Measurements from ENCODE around the gene MILR1. TPM values are rescaled to one million over a fixed set of nuclear protein-coding genes. Genes with fewer than 3 reads are reported as not detected.

The MILR1 gene
- total and polyA plus RNA-seq, 4 donors = 1.2 to 3.8 (median 1.9) TPM

DNA sequence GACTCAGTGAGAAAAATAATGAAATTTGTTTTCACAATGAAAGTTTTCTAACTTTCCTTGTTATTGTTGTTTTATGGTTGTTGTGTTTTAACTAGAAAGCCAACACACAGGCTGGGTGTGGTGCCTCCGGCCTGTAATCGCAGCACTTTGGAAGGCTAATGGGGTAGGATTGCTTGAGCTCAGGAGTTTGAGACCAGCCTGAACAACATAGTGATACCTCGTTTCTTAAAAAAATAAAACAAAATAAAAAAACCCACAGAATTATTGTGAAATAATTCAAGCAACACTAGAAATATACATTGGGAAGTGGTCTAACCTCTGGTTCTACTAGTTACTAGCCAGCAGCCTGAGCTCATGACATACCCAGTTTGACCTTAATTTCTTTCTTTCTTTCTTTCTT is 630 bp downstream of the MILR1 start:
- H3K4me1 ChIP-seq (ENCODE audit: control insufficient read depth in 4 of 4, insufficient read depth in 4 of 4, low read length in 3 of 4) = no peaks in the 10 kb centered on the region
- H3K9ac ChIP-seq (ENCODE audit: low read depth in 1 of 2, low read length in 2 of 2) = no peak overlapping the region
- no peaks in the 10 kb centered on the region for H3K9me3 ChIP-seq (ENCODE audit: control insufficient read depth in 4 of 4, low read length in 3 of 4)
- no peaks in the 10 kb centered on the region for H3K36me3 ChIP-seq (ENCODE audit: control insufficient read depth in 4 of 4, insufficient read depth in 3 of 4, low read depth in 1 of 4, low read length in 3 of 4)
- DNase-seq (ENCODE audit: low spot score) = no peak
- peak overlapping the region; percentile 20 to 54 for H3K27ac ChIP-seq (ENCODE audit: low read depth in 1 of 2, low read length in 2 of 2)
- H3K4me3 ChIP-seq (ENCODE audit: low read depth in 1 of 3, low read length in 3 of 3) = no peak overlapping the region
- H3K27me3 ChIP-seq (ENCODE audit: control insufficient read depth in 4 of 4, insufficient read depth in 4 of 4, low read length in 3 of 4) = no peaks in the 10 kb centered on the region
- TF ChIP-seq HNF4G (IDR thresholded peaks at IDR 0.05) (no peak), YY1 (IDR thresholded peaks at IDR 0.05) (no peak)
- WGBS = 77% methylated on average over 3 of the region's 3 CpGs

DNA sequence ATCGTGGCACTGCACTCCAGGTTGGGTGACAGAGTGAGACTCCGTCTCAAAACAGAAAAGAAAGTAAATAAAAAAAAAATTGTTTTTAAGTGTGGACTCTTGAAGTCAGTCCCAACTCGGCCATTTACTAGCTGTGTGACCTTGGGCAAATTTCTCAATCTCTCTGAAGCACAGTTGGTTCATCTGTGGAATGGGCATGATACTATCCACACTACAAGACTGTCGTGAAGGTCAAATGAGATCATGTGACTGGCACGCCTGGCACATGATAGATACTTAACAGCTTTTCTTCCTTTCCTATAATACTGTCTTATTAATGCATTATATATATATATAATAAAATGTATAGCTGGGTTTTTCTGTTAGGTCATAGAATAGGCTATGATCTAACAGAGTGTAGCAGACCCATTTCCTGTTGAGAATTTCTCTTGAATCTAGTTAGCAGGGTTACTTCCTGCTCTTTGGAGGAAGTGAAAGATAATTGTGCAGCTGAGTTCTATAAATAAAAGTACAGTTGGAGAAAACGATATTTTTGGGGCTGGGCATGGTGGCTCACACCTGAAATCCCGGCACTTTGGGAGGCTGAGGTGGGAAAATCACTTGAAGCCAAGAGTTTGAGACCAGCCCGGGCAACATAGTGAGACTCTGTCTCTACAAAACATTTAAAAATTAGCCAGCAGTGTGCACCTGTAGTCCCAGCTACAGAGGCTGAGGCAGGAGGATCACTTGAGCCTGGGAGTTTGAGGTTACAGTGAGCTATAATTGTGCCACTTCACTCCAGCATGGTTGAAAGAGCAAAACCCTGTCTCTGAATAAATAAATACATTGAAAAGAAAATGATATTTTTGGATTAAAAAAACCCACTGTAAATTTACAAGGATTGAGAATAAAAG is 7.3 kb downstream of the MILR1 start:
- DNase-seq (ENCODE audit: low spot score) = no peak
- H3K9ac ChIP-seq (ENCODE audit: low read depth in 1 of 2, low read length in 2 of 2) = no peak overlapping the region
- H3K4me3 ChIP-seq (ENCODE audit: low read depth in 1 of 3, low read length in 3 of 3) = no peak overlapping the region

DNA sequence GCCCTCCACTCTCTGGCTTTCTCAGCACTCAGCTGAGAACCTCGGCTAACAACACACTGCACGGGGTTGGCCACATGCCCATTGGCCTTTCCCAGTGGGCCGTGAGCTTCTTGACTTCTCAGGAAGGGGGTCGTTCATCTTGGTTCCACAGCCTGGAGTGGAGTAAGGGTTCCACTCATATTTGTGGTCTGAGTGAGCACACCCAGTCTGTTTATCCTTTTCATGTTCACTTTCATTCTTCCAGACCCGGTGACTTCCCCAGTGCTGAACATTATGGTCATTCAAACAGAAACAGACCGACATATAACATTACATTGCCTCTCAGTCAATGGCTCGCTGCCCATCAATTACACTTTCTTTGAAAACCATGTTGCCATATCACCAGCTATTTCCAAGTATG is 8.2 kb downstream of the MILR1 start:
- DNase-seq (ENCODE audit: low spot score) = no peak
- TF ChIP-seq FOXA2 (IDR thresholded peaks at IDR 0.05) = no peak
- TF ChIP-seq, protein P1, sequence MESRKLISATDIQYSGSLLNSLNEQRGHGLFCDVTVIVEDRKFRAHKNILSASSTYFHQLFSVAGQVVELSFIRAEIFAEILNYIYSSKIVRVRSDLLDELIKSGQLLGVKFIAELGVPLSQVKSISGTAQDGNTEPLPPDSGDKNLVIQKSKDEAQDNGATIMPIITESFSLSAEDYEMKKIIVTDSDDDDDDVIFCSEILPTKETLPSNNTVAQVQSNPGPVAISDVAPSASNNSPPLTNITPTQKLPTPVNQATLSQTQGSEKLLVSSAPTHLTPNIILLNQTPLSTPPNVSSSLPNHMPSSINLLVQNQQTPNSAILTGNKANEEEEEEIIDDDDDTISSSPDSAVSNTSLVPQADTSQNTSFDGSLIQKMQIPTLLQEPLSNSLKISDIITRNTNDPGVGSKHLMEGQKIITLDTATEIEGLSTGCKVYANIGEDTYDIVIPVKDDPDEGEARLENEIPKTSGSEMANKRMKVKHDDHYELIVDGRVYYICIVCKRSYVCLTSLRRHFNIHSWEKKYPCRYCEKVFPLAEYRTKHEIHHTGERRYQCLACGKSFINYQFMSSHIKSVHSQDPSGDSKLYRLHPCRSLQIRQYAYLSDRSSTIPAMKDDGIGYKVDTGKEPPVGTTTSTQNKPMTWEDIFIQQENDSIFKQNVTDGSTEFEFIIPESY (IDR thresholded peaks at IDR 0.05) = no peak
- no peaks in the 10 kb centered on the region for H3K36me3 ChIP-seq (ENCODE audit: control insufficient read depth in 4 of 4, insufficient read depth in 3 of 4, low read depth in 1 of 4, low read length in 3 of 4)
- no peak overlapping the region for H3K9ac ChIP-seq (ENCODE audit: low read depth in 1 of 2, low read length in 2 of 2)
- peaks cover 0 to 2% (median 0%) of the 10 kb centered on the region in 4 donors for H3K4me1 ChIP-seq (ENCODE audit: control insufficient read depth in 4 of 4, insufficient read depth in 4 of 4, low read length in 3 of 4)
- 80% methylated on average over 7 of the region's 7 CpGs for WGBS
- no peak overlapping the region for H3K27ac ChIP-seq (ENCODE audit: low read depth in 1 of 2, low read length in 2 of 2)
- no peak overlapping the region for H3K4me3 ChIP-seq (ENCODE audit: low read depth in 1 of 3, low read length in 3 of 3)
- H3K27me3 ChIP-seq (ENCODE audit: control insufficient read depth in 4 of 4, insufficient read depth in 4 of 4, low read length in 3 of 4) = no peaks in the 10 kb centered on the region
- no peaks in the 10 kb centered on the region for H3K9me3 ChIP-seq (ENCODE audit: control insufficient read depth in 4 of 4, low read length in 3 of 4)

More for the DNA sequence above, 7.3 kb downstream of the MILR1 start:
- no peaks in the 10 kb centered on the region for H3K9me3 ChIP-seq (ENCODE audit: control insufficient read depth in 4 of 4, low read length in 3 of 4)
- no peaks in the 10 kb centered on the region for H3K36me3 ChIP-seq (ENCODE audit: control insufficient read depth in 4 of 4, insufficient read depth in 3 of 4, low read depth in 1 of 4, low read length in 3 of 4)
- 74% methylated on average over 8 of the region's 8 CpGs for WGBS
- H3K27me3 ChIP-seq (ENCODE audit: control insufficient read depth in 4 of 4, insufficient read depth in 4 of 4, low read length in 3 of 4) = no peaks in the 10 kb centered on the region
- no peak overlapping the region for H3K27ac ChIP-seq (ENCODE audit: low read depth in 1 of 2, low read length in 2 of 2)
- TF ChIP-seq NR2F2 (IDR thresholded peaks at IDR 0.05) = no peak
- TF ChIP-seq HNF4G (IDR thresholded peaks at IDR 0.05) = no peak
- TF ChIP-seq TAF1 (conservative IDR thresholded peaks at IDR 0.05) = no peak
- peak; percentile 62 to 65 for TF ChIP-seq GABPA (IDR thresholded peaks at IDR 0.05 in 1 of 2, conservative IDR thresholded peaks at IDR 0.05 in 1 of 2)
- no peak for TF ChIP-seq SP1 (IDR thresholded peaks at IDR 0.05)
- H3K4me1 ChIP-seq (ENCODE audit: control insufficient read depth in 4 of 4, insufficient read depth in 4 of 4, low read length in 3 of 4) = peaks cover 0 to 2% (median 0%) of the 10 kb centered on the region in 4 donors

DNA sequence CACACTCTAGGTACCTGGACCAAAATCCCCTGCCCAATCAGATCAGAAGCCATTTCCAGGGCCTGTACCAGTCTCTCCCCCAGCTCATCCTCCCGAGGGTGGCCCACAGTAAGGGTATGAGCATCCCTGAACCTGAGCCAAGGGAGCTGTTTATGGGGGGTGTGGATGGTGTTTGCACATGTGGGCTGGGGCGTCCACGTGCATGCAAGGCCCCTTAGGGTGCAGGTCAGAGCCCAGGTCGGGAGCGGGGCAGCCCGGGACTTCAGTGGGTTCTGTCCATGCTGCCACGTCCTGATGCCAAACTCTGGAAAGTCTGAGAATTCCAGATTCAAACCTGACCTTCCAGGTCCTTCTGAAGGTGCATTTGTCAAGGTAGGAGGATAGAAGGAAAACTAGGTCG is 9.8 kb downstream of the MILR1 start:
- DNase-seq (ENCODE audit: low spot score) = no peak
- 87% methylated on average over 8 of the region's 8 CpGs for WGBS
- Histone ChIP-seq H3K36me3 (ENCODE audit: control insufficient read depth in 4 of 4, insufficient read depth in 3 of 4, low read depth in 1 of 4, low read length in 3 of 4) (no peaks in the 10 kb centered on the region), H3K27ac (ENCODE audit: low read depth in 1 of 2, low read length in 2 of 2) (no peak overlapping the region), H3K4me1 (ENCODE audit: control insufficient read depth in 4 of 4, insufficient read depth in 4 of 4, low read length in 3 of 4) (peaks cover 0 to 2% (median 0%) of the 10 kb centered on the region in 4 donors), H3K9me3 (ENCODE audit: control insufficient read depth in 4 of 4, low read length in 3 of 4) (no peaks in the 10 kb centered on the region), H3K9ac (ENCODE audit: low read depth in 1 of 2, low read length in 2 of 2) (no peak overlapping the region), H3K4me3 (ENCODE audit: low read depth in 1 of 3, low read length in 3 of 3) (no peak overlapping the region), H3K27me3 (ENCODE audit: control insufficient read depth in 4 of 4, insufficient read depth in 4 of 4, low read length in 3 of 4) (no peaks in the 10 kb centered on the region)
- TF ChIP-seq YY1 (IDR thresholded peaks at IDR 0.05) (no peak), SP1 (IDR thresholded peaks at IDR 0.05) (no peak), FOXA2 (IDR thresholded peaks at IDR 0.05) (no peak)
- TF ChIP-seq, protein P2, sequence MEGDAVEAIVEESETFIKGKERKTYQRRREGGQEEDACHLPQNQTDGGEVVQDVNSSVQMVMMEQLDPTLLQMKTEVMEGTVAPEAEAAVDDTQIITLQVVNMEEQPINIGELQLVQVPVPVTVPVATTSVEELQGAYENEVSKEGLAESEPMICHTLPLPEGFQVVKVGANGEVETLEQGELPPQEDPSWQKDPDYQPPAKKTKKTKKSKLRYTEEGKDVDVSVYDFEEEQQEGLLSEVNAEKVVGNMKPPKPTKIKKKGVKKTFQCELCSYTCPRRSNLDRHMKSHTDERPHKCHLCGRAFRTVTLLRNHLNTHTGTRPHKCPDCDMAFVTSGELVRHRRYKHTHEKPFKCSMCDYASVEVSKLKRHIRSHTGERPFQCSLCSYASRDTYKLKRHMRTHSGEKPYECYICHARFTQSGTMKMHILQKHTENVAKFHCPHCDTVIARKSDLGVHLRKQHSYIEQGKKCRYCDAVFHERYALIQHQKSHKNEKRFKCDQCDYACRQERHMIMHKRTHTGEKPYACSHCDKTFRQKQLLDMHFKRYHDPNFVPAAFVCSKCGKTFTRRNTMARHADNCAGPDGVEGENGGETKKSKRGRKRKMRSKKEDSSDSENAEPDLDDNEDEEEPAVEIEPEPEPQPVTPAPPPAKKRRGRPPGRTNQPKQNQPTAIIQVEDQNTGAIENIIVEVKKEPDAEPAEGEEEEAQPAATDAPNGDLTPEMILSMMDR (IDR thresholded peaks at IDR 0.05; ENCODE audit: low read depth, low read length, missing input control) = no peak

Measured in liver (tissue), 9 donors.